Sigmoid colon (tissue), 4 donors: ENCODE results near the gene SCAMP3.

Experiments
- CTCF ChIP-seq, 4 experiments: fragments of 450-650 bp in 3 of 4; fragments of 200-600 bp in 1 of 4; IDR thresholded peaks; one replicate each; pipeline ENCODE4 v1.5.1; 2016 to 2019; ENCODE audit warnings: antibody characterized with exemption in 4 of 4, mild to moderate bottlenecking in 3 of 4, moderate library complexity in 2 of 4
- EP300 ChIP-seq, 4 donors: sonication (generic); formaldehyde crosslinking; IDR thresholded peaks; one replicate each; pipeline ENCODE4 v1.6.1; 2017; ENCODE audit warnings: antibody characterized with exemption in 4 of 4
- POLR2A ChIP-seq, 2 donors: fragments of 450-650 bp; IDR thresholded peaks; one replicate each; pipeline ENCODE4 v1.6.1; 2016; ENCODE audit warnings: antibody characterized with exemption in 2 of 2, mild to moderate bottlenecking in 2 of 2, moderate library complexity in 2 of 2

- TF ChIP-seq CTCF (IDR thresholded peaks at IDR 0.05) (no peak), EP300 (IDR thresholded peaks at IDR 0.05) (no peak), POLR2A (IDR thresholded peaks at IDR 0.05) (no peak)
Measured at GRCh38 chr1:155305881-155306391, 43.8 kb upstream of the SCAMP3 start.
